ENCODE measurements around the gene GNGT1.
"Not testable (repeated sequence)": the region's sequence is repeated elsewhere in the genome, so short reads cannot be mapped to it uniquely, and the experiment has no call there.

The GNGT1 gene

GRCh38 chr7:93910076-93910994, 4.0 kb downstream of the GNGT1 start:
- no peak for DNase-seq

DNA sequence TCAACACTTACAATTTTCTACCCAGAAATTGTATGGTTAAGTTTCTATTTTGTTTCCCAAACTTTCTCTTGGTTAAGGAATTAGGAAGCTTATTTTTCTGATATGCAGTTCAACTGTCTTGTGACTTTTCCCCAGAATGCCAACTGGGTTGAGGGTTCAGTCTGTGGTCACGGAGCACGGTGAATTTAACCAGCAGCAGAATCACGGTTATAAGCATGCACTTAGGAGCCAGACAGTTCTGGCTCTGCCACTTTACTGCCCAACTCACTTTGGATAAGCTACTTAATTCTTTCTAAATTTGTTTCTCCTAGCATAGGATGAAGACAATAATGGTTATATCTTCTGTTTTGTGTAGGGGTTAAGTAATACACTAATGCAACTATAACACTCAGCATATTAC, 4.9 kb downstream of the GNGT1 start:
- DNase-seq, result not testable (repeated sequence)

DNA sequence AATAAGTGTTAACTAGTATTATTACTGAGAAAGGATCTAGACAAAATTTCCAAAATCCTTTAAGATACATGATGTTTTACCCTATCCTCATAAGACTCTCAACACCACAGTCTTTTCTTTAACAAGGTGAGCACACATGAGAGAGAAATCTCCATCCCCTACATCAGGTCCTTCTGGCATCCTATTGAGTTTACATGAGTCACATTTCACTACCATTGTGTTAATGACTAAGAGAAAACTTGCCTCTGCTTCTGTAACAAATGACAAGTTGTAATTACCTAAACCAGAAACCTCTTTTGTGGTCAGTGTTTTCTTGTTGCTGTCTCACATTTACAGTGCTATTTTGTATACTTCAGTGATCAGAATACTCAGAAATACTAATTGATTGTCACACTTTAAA, 5.3 kb downstream of the GNGT1 start:
- not testable (repeated sequence) for DNase-seq

GRCh38 chr7:93913197-93913596, 6.8 kb downstream of the GNGT1 start:
- DNase-seq, result no peak

DNA sequence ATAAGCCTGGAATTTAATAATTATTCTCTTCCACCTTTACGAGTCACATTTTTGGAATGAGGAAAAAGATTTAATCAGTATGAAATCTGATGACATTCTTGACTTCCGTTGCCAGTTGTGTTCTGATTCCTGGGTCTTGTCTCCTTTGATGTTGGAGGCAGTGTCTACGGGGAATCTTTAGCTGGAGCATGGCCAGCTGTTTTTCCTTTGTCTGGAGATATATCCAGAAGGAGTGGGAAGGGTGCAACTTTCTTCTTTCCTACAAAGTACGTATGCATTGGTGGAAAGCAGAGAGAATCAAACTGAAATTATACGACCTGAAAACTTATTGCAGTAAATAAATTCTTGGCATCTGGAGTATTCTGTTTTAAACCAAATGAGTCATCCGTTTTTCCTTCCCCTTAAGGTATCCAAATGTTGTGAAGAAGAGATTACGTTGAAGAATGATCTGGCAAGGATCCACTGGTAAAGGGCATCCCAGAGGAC, 8.3 kb downstream of the GNGT1 start:
- DNase-seq, result no peak

DNA sequence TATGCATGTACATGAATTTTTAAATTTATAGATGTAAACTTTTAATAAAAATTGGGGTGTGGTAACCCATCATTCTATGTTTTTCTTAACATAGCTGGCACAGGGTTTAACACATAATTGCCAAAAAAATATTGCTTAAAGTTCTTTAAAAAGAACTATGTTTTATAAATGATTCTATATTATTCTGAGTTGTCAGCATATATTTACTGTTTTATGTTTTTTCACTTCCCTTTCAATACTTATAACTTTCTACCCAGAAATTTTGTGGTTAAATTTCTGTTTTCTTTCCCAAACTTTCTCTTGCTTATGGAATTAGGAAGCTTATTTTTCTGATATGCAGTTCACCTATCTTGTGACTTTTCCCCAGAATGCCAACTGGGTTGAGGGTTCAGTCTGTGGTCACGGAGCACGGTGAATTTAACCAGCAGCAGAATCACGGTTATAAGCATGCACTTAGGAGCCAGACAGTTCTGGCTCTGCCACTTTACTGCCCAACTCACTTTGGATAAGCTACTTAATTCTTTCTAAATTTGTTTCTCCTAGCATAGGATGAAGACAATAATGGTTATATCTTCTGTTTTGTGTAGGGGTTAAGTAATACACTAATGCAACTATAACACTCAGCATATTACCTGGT, 9.0 kb downstream of the GNGT1 start:
- not testable (repeated sequence) for DNase-seq

GRCh38 chr7:93915888-93916287, 9.5 kb downstream of the GNGT1 start:
- not testable (repeated sequence) for DNase-seq

- not testable (repeated sequence) for DNase-seq
Observed at GRCh38 chr7:93916315-93916714, 9.9 kb downstream of the GNGT1 start.

- DNase-seq, result no peak
Observed at GRCh38 chr7:93920496-93921182, 14.3 kb downstream of the GNGT1 start.

DNA sequence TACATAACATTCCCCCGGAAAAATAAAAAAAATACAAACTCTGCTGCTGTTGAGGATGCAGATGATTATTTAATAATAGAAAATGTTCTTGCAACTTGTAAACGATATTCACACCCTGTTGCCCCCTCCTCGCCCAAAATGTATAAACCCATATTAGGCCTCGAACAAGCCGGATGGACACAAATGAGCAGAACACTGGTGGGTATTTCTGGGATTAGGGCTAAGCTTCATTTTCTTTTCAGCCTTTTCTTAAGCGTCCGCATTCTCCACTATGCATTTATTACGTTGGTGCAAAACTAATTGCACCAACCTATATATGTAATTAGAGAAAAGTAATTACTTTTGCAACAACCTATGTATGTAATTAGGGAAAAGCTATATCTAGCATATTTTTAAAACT, 14.8 kb downstream of the GNGT1 start:
- no peak for DNase-seq

DNA sequence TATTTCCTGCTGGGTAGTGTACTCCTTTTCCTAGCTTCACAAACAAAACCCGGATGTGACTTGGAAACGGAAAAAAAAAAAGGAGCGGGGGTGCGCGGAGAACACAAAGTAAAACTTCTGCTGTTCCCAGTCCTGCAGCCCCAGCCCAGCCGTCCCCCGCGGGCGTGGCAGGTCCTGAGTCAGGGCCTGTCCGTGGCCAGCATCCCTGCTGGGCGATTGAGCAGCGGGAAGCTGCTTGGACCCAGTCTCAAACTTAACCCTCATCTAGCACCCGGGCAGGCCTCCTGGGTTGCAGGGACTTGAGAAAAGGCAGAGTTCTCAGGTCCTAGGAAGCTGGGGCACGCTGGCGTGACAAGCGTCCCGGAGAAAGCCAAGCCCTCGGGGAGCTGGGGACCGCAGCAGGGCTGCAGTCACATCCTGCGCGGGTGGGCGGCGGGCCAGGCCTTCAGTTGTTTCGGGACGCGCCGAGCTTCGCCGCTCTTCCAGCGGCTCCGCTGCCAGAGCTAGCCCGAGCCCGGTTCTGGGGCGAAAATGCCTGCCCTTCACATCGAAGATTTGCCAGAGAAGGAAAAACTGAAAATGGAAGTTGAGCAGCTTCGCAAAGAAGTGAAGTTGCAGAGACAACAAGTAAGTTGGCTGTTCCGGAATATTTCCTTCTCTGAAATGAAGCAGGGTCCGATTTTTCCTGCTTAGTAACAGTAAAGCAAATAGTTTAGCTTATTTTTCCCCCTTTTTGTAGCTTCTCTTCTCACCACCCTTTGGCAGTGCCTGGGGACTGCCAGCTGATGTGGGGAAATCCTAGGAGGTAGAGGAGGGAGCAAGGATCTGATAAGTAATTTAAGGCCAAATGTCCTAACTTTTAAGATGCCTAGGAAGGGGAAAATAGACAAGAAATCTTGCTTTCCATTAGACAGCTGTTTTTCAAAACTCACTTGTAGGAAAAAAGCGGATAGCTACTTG, 15.5 kb downstream of the GNGT1 start, which contains the start of gene GNG11:
Gene GNG11, plus strand, starts transcription at position 129 of the 960 bp plus-strand sequence. Its CDS starts 403 bp downstream, at position 532.
- DNase-seq, result peak in 1 of 2 donors; percentile 27

DNA sequence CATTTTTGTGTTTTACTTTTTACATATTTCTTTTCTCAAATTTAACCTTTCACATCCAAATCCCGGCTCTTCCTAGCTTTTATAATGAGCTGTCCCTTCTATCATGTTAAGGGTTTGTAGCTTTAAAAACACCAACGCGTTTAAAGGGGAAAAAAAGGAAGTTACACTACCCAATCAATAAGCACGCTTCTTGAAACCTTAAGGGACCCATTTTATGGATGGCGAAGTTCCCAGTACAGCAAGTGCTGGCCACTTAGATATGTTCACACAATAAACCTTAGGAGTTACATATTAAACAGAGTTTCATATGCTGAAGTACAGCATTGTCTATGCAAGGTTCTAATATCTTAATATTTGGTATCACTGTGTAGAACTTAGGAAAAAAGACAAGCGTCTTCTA, 16.9 kb downstream of the GNGT1 start:
- no peak for DNase-seq

- DNase-seq, result no peak
Observed at GRCh38 chr7:93923942-93924341, 17.6 kb downstream of the GNGT1 start.

DNA sequence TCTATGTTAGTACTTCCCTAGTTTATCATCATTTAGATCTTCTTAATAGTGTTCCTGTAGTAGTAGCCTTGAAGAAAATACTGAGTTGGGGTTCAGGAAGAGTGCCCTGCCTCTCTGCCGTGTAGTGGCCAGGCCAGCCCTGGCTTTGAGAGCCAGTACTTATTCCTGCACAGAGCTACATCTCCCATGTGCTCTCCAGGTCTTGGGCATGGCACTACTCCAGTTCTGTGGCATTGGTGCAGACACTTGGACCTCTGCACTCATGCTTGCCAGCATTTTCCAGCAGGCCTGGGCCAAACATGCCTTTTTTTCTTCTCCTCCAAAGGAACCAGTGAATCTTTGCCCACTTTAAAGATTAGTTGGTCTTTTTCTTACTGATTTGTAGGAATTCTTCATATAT, 20.4 kb downstream of the GNGT1 start:
- DNase-seq, result no peak

GRCh38 chr7:93927585-93927984, 21.2 kb downstream of the GNGT1 start:
- no peak for DNase-seq

DNA sequence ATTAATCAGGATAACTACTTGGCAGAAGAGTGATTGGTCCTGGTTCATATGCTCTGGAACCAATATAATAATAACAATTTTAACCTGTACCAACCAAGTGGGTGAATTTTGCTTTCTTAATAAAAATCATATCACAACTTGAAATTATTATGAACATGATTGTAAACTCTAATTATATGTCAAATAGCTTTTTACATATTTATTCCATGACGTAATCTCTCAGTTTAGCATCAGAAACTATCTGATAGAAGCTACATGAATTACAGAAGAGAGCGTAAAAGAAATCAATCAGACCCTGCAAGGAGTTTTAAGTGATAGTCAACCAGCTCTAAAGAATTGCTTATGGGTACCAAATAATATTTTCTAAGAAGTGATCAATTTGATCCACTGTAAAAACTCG, 25.3 kb downstream of the GNGT1 start:
- DNase-seq, result no peak

DNA sequence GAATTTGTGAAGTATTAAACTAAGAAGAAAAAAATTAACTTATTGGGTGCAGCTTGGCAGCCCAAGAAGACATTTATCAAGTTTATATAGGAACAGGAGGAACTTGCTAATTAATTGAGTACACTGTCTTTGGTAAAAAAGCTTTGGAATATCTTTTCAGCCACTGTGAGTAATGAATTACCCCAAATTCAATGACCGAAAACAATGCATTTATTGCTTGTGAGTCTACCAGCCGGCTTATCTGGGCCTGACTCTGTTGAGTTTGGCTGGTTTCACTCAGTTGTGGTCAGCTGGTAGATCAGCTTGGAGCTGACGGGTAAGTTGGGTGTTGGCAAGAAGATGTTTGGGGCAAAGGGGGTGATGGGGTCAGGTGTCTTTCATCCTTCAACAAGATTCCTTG, 26.8 kb downstream of the GNGT1 start:
- no peak for DNase-seq

DNA sequence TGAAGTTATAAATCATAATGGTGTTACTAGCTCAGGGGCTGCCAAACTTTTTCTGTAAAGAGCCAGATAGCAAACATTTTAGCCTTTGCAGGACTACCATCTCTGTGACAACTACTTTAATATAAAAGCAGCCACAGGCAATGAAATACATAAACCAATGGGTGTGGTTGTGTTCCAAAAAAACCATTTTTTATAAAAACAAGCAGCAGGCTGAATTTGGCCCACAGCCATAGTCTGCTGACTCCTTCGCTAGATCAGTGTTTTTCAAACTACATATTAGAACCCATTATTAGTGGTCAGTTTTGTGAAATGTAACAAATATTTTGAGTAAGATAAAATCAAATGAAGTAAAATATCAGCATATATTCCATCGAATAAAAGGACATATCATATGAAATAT, 28.7 kb downstream of the GNGT1 start:
- DNase-seq, result no peak

DNA sequence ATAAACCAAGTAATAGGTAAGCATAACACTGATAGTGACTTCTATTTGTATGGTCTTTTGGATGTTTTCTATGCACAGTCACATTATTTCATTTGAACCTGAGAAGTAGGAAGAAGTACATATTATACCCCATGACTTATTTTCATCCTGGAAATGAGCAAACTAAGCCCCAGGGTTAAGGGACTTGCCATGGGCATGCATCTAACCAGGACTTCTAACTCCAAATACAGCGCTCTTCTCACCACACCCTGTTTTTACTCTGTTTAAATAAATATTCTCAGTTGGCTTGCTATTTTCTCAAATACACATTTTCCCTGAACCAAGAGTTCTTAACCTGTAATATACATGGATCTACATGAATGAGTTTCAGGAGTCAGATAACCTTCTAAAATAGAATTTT, 31.5 kb downstream of the GNGT1 start:
- DNase-seq, result no peak

- no peak for DNase-seq
Observed at GRCh38 chr7:93938293-93938692, 31.9 kb downstream of the GNGT1 start.

GRCh38 chr7:93941945-93942344, 35.6 kb downstream of the GNGT1 start:
- DNase-seq, result no peak

Data from inflammatory macrophage (primary cell).